Measurements from ENCODE around the gene RBM39.
"Not testable (repeated sequence)": the region's sequence is repeated elsewhere in the genome, so short reads cannot be mapped to it uniquely, and the experiment has no call there.

RBM39 gene

GRCh38 chr20:35750611-35751010 is 8.6 kb upstream of the RBM39 start:
- DNase-seq (ENCODE audit: low read depth) = no peak

GRCh38 chr20:35744492-35744841 is 2.4 kb upstream of the RBM39 start:
- DNase-seq (ENCODE audit: low read depth) = not testable (repeated sequence)

- DNase-seq (ENCODE audit: low read depth) = no peak
These were observed 1.8 kb upstream of the RBM39 start for GRCh38 chr20:35743693-35744491.

- DNase-seq (ENCODE audit: low read depth) = no peak
These were observed 872 bp upstream of the RBM39 start for GRCh38 chr20:35742741-35743523.

- DNase-seq (ENCODE audit: low read depth) = no peak
These were observed 2.5 kb downstream of the RBM39 start for GRCh38 chr20:35739294-35740163.

GRCh38 chr20:35738410-35739179 is 3.5 kb downstream of the RBM39 start:
- no peak for DNase-seq (ENCODE audit: low read depth)

GRCh38 chr20:35737865-35738333 is 4.2 kb downstream of the RBM39 start:
- DNase-seq (ENCODE audit: low read depth) = no peak

GRCh38 chr20:35735826-35736470 is 6.1 kb downstream of the RBM39 start:
- DNase-seq (ENCODE audit: low read depth) = no peak

GRCh38 chr20:35734777-35735649 is 7.0 kb downstream of the RBM39 start:
- no peak for DNase-seq (ENCODE audit: low read depth)

GRCh38 chr20:35734374-35734773 is 7.7 kb downstream of the RBM39 start:
- no peak for DNase-seq (ENCODE audit: low read depth)

GRCh38 chr20:35732644-35732982 is 9.4 kb downstream of the RBM39 start:
- no peak for DNase-seq (ENCODE audit: low read depth)

- DNase-seq (ENCODE audit: low read depth) = no peak
These were observed 10.0 kb downstream of the RBM39 start for GRCh38 chr20:35731862-35732643.

GRCh38 chr20:35731469-35731788 is 10.6 kb downstream of the RBM39 start:
- no peak for DNase-seq (ENCODE audit: low read depth)

GRCh38 chr20:35730583-35731468 is 11.2 kb downstream of the RBM39 start:
- DNase-seq (ENCODE audit: low read depth) = no peak

- no peak for DNase-seq (ENCODE audit: low read depth)
These were observed 12.1 kb downstream of the RBM39 start for GRCh38 chr20:35729836-35730582.

GRCh38 chr20:35729283-35729807 is 12.7 kb downstream of the RBM39 start:
- DNase-seq (ENCODE audit: low read depth) = no peak

Measured in activated gamma-delta T cell treated with anti-CD3 and anti-CD28 coated beads, Interleukin-2, amount 50 U/mL, for 16 hours (primary cell).